ENCODE measurements around the gene HECTD4.
"Not testable (repeated sequence)": the region's sequence is repeated elsewhere in the genome, so short reads cannot be mapped to it uniquely, and the experiment has no call there.

The HECTD4 gene

DNA sequence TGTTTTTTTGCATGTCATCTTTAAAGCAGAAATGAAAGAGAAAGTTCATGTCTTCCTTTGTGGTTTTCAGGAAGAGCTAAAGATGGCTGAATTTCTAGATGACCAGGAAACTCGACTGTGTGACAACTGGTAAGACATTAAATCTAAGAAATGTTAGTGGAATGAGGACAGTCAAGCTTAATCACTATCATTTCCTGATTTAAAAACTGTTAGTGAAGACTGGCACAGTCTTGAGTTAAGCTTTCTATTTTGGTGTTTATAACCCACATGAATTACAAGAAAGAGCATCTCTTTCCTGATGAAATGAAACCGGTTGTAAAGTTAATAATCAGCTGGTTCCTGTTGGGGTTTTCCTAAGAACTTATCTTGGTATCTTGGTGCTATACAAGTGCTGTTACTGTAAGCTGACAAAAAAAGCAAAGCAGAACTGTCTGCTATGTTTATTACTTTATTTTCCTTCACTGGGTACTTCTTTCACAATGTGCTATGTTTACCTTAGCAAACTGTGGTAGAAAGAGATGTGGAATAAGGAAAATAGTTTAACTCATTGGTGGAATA is 251.7 kb downstream of the HECTD4 start:
- DNase-seq (ENCODE audit: low read depth in 3 of 3, low spot score in 1 of 3), result no peak

DNA sequence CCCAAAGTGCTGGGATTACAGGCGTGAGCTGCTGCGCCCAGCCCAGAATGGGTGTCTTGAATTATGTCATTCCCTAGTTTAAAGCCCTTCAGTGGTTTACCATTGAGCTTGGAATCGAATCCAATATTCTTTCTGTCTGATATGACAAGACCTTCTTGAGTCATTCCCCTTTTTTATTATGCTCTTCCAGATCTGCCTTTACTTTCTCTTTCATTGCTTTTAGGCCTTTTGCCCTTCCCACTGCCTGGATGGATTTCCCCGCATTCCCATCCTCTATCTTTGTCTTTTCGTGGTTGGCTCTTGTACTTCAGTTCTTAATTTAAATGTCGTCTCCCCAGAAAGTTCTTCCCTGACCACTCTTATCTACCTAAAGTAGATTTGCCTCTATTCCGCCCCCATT is 255.3 kb downstream of the HECTD4 start:
- no peak for DNase-seq (ENCODE audit: low read depth in 3 of 3, low spot score in 1 of 3)

DNA sequence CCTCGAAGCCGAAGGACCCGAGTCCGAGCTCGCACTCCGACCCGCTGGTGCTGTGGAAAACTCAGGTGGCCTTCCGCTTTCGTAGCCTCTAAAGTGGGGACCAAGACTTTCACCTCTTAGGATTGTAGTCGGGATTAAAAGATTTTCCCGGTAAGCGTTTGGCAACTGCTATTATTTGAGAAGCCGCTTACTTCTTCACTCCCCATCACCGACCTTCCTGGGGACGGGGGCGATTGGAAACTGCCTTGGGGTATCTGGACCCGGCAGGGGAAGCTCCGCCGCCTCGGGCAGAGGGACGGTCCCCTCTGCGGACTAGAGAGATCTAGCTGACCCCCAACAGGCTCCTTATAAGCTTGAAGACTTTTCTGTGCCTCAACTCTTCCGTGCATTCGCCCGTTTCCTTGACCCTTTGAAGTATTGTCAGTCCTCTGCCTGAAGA is 256.2 kb downstream of the HECTD4 start:
- DNase-seq (ENCODE audit: low read depth in 3 of 3, low spot score in 1 of 3), result no peak

DNA sequence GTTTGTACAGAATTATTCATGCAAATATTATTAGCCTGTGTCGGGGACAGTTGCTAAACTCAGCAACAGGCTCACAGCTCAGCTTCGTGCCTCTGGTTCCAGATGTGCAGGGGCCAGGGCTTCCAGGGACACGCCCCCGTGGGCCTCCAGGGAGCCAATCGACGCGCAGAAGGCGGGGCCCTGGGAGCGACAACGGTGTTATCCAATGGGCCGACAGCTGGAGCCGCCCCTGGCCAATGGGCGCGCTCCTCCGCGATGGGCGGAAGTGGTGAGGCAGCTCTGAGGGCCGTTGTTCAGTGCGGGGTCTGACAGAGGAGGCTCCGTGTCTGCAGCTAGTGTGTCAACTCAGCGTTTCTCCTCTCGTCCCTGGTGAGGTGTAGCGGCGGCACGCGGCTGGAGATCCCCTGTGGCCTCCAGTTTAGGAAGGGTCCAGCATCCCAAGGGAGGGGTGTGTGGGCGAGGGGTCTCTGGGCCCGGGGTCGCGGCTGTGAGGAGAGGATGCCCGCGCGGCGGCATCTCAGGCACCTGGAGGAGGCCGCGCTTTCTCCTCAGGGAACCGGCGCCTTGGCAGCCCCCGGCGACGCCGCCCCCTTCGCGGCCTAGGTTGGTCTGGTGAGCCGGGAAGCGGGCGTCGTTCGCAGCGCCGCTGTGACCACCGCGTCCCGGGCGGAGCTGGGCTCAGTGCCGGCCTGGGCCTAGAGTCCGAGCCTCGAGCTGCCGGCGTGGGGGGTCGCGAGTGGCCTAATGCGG is 256.8 kb downstream of the HECTD4 start, which contains the start of gene TRAFD1:
Gene TRAFD1 (plus strand): TSS at position 311 of the 750 bp plus-strand sequence. CDS start 4,963 bp downstream, outside the sequence.
- DNase-seq (ENCODE audit: low read depth in 3 of 3, low spot score in 1 of 3), result peak; percentile 93 to 96 (median 96)

DNA sequence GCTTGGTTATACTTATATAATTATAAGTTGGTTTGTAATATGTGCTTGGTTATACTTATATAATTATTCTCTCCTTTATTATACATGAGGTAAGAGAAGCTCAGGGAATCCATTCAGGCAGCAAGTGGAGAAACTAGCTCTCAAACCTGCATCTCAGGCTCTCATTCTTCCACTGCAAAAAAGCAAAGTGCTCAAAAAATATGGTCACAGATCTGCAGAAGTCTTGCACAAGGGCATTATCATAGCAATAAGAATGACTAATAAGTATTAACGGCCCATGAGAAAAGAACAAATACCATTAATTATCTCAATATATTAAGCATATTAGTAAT is 257.3 kb downstream of the HECTD4 start:
- no peak for DNase-seq (ENCODE audit: low read depth in 3 of 3, low spot score in 1 of 3)

DNA sequence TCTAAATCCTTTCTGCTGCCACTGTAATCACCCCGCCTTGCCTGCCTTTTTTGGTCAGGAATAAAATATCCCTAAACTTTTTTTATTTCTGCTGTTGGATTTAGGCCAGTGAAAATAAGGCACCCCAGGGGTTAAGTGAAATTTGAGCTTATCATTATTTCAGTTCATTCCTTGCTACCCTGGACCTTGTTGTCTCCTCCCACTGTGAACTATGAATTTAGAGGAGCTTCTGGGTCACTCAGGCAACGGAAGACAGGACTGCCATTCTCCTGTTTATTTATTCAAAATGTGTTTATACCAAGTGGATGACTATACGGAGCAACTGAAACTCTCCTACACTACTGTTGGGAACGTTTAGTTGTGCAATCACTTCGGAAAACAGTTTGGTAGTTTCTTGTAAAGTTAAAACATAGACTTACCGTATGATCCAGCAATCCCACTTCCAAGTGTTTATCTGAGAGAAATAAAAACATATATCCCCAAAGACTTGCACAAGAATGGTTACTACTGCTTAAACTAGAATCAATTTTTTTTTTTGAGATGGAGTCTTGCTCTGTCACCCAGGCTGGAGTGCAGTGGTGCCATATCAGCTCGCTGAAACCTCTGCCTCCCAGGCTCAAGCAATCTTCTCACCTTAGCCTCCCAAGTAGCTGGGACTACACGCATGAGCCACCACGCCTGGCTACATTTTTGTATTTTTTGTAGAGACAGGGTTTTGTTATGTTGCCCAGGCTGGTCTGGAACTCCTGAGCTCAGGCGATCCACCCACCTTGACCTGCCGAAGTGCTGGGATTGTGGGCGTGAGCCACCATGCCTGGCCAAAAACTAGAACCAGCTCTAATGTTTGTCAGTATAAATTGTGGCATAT is 259.2 kb downstream of the HECTD4 start:
- DNase-seq (ENCODE audit: low read depth in 3 of 3, low spot score in 1 of 3), result no peak

DNA sequence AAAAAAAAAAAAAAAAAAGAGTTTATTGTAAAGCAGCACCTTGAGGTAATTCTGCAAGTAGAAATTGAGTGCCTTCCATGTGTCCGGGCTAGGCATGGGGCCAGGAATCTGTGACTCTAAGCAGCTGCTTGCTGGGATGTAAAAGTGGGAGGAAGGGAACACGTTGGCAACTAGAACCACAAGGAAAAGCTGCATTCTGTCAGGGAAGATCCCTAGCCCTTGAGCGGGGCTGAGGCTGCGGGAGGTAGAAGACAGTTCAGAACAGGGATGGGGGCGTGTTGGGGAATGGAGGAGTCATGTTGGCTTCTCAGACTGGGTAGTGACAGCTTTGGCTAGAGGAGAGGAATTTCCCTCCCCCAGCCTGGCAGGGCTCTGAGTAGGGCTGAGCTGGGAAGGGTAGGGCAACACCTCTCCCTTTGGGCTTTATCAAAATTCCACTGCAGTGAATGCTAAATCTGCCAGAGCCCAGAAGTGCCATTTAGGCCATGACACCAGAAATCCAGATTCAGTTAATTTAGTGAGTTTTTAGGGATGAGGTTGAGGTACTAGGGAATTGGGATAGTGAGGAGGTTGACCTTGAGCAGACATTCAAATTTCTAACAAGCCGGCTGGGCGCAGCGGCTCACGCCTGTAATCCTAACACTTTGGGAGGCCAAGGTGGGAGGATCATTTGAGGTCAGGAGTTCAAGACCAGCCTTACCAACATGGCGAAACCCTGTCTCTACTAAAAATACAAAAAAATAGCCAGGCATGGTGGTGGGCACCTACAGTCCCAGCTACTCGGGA is 260.3 kb downstream of the HECTD4 start:
- DNase-seq (ENCODE audit: low read depth in 3 of 3, low spot score in 1 of 3), result no peak

DNA sequence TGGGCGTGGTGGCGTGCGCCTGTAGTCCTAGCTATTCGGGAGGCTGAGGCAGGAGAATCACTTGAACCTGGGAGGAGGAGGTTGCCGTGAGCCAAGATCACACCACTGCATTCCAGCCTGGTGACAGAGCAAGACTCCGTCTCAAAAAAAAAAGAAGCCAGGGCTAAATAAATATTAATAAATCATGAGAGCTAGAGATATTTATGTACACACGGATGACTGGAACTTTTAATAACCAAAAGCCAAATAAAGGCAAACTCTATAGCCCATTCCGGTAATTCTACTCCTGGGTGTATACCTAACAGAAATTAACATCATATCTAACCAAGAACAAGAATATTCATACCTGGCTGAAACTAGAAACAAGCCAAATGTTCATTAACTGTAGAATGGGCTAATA is 264.5 kb downstream of the HECTD4 start:
- no peak for DNase-seq (ENCODE audit: low read depth in 3 of 3, low spot score in 1 of 3)

DNA sequence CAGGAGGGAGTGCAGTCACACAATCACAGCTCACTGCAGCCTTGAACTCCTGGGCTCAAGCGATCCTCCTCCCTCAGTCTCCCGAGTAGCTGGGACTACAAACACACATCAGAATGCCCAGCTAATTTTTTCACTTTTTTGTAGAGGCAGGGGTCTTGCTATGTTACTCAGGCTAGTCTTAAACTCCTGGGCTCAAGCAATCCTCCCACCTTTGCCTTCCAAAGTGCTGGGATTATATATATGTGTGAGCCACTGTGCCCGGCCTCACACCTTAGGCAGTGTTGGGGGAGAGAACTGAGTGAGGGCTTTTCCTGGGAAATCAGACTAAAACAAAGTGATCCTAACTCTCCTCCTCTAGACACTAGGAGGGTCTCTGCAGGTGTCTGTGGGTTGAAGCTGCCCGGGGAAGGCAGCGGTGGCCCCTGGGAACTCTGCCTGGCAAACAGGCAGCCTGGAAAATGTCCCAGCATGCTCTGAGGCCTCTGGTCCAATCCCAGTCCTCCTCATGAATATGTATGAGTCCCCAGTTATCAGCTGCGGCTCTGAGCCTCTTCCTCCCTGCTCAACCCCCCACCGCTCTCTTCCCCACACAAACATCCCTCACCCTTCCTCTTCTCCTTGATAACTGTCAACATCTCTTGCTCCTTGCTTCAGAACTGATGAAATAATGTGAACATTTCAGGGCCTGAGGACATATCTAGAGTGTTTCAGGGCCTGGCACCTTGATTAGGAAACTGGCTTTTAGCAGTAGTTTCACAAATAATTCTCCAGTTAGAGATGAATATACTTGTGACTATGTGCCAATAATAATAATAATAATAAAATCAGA is 265.8 kb downstream of the HECTD4 start:
- no peak for DNase-seq (ENCODE audit: low read depth in 3 of 3, low spot score in 1 of 3)

DNA sequence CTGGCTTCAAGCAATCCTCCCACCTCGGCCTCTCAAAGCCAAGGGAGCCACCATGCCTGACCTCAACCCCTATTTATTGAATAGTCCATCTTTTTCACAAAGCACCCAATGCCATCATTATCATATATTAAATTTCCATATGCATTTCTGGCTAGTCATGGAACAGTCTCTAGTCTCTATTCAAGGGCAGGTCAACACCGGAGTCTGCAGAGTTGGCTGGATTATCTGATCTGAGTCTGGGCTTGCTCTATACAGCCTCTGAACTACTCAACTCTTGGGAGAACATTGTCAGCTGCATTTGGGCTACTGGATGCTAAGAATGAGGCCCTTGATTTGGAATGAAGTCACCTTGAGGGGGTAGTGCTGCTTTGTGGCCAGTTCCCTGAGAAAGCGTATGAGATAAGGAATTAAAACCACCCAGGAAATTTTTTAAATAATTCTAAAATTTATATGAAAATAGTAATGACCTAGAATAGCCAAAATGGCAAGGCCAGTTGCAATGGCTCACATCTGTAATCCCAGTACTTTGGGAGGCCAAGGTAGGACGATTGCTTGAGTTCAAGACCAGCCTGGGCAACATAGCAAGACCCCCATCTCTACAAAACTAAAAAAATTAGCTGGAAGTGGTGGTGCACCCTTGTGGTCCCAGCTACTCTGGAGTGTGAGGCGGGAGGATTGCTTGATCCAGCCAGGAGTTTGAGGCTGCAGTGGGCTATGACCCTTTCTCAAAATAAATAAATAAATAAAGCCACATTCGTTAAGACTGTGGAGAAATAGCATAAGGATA is 266.8 kb downstream of the HECTD4 start:
- no peak for DNase-seq (ENCODE audit: low read depth in 3 of 3, low spot score in 1 of 3)

DNA sequence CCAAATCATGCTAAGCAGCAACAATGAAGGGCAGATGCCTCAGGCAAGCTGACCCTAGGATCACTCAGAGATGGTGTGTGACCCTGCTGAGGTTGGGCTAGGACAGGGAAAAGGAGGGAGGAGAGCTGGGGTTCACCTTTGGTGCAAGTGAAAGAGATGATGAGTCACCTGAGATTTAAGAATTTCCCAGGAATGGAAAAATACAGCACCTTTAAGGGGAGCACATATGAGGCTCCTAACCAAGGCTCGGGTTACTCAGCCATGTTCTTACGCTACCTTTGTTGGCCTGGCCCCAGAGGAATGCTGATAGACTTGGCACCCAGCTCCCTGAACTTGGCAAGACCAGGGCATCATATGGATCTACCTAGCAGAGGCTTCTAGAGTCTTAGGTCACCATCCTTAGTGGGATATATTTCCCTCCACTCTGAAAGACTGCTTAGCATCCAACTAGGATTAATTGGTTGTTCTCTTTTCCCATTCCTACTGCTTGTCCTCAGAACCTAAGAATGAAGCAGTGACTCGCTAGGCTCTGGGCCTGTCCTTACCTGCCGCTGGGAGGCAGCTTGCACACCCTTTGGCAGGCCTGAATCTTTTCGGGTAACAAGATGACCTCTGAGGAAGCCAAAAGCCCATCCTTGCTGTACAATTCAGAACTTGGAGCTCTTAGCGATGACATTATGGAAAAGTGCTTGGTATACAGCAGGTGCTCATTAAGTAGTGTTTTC is 269.7 kb downstream of the HECTD4 start:
- DNase-seq (ENCODE audit: low read depth in 3 of 3, low spot score in 1 of 3), result no peak

DNA sequence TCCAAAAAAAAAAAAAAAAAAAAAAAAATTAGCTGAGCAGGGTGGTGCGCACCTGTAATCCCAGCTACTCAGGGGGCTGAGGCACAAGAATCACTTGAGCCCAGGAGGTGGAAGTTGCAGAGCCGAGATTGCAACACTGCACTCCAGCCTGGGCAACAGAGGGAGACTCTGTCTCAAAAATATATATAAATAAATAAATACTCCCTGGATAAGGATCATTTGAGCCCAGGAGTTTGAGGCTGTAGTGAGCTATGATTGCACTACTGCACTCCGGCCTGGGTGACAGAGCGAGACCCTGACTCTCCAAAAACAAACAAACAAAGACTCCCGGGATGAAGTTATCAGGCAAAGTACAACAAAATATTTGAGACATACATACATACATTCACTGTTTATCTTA is 270.3 kb downstream of the HECTD4 start:
- DNase-seq (ENCODE audit: low read depth in 3 of 3, low spot score in 1 of 3), result no peak

DNA sequence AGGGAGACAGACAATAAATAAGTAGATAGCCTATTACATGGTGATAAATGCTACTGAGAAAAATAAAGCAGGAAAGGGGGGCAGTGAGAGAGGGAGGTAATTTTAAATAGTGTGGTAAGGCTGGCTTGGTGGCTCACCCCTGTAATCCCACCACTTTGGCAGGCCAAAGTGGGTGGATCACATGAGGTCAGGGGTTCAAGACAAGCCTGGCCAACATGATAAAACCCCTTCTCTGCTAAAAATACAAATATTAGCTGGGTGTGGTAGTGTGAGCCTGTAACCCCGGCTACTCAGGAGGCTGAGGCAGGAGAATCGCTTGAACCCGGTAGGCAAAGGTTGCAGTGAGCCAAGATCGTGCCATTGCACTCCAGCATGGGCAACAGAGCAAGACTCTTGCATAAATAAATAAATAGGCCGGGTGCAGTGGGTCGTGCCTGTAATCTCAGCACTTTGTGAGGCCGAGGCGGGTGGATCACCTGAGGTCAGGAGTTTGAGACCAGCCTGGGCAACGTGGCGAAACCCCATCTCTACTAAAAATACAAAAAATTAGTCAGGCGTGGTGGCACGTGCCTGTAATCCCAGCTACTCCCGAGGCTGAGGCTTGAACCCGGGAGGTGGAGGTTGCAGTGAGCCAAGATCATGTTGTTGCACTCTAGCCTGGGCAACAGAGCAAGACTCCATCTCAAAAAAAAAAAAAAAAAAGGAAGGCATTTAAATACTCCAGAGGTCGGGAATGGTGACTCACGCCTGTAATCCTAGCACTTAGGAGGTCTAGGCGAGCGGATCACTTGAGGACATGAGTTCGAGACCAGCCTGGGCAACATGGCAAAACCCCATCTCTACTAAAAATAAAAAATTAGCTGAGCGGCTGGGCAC is 271.2 kb downstream of the HECTD4 start:
- DNase-seq (ENCODE audit: low read depth in 3 of 3, low spot score in 1 of 3), result not testable (repeated sequence)
